ENCODE measurements around the gene GTF2F1. TPM values are rescaled to one million over a fixed set of nuclear protein-coding genes. Genes with fewer than 3 reads are reported as not detected.

GTF2F1 gene
- total RNA-seq, 1 experiment from 2014 or later: 67.2 TPM

- Mint-ChIP-seq H3K36me3 (ENCODE audit: insufficient read depth in 1 of 3, low read depth in 3 of 3) (no peaks in the 10 kb centered on the region), H3K27ac (no peak overlapping the region; a peak in 1 of 7 replicates), H3K4me3 (no peak overlapping the region), H3K9me3 (peaks cover 5 to 11% of the 10 kb centered on the region in 2 experiments; a peak in 2 of 5 replicates), H3K4me1 (peaks cover 4 to 11% of the 10 kb centered on the region in 2 experiments; a peak in 3 of 4 replicates), H3K27me3 (ENCODE audit: low read depth) (peaks cover 3% of the 10 kb centered on the region)
- Histone ChIP-seq H2AK5ac (ENCODE audit: insufficient read length, low read length) (no peak overlapping the region), H2BK12ac (ENCODE audit: insufficient read length, low read depth, low read length) (no peak overlapping the region), H3K9ac (ENCODE audit: extremely low read depth, insufficient read length, low read length) (no peak overlapping the region), H3K27ac (ENCODE audit: insufficient read length, low read depth, low read length) (no peak overlapping the region), H2BK5ac (ENCODE audit: insufficient read length, low read length) (no peak overlapping the region), H3K4me2 (ENCODE audit: insufficient read depth, insufficient read length, low read length) (no peak overlapping the region), H3K23me2 (ENCODE audit: insufficient read length, low read depth, low read length, poor library complexity, severe bottlenecking) (peaks cover 7% of the 10 kb centered on the region), H3K79me1 (ENCODE audit: insufficient read depth, low read depth, low read length, poor library complexity, severe bottlenecking) (no peaks in the 10 kb centered on the region), H3K4me1 (ENCODE audit: insufficient read depth, low read length) (no peaks in the 10 kb centered on the region), H2BK20ac (ENCODE audit: low read depth, low read length, poor library complexity, severe bottlenecking) (no peak overlapping the region), H3K23ac (ENCODE audit: insufficient read length, low read depth, low read length) (no peak overlapping the region), H2BK120ac (ENCODE audit: low read depth, low read length, poor library complexity, severe bottlenecking) (no peak overlapping the region), H3K18ac (ENCODE audit: insufficient read length, low read depth, low read length) (no peak overlapping the region), H3T11ph (ENCODE audit: low read length) (no peak overlapping the region), H3K9me3 (ENCODE audit: control insufficient read depth, low read depth, low read length) (no peaks in the 10 kb centered on the region), H4K20me1 (ENCODE audit: control insufficient read depth, insufficient read depth, insufficient read length) (no peaks in the 10 kb centered on the region), H4K91ac (ENCODE audit: insufficient read length, low read depth, low read length) (no peak overlapping the region), H3K14ac (ENCODE audit: insufficient read depth, low read length) (no peak overlapping the region), H2AFZ (ENCODE audit: low read length) (no peak overlapping the region), H4K8ac (replicated peaks; ENCODE audit: insufficient read length, low read depth, low read length) (no peak overlapping the region), H3K4ac (ENCODE audit: low read depth, low read length) (no peak overlapping the region), H3K27me3 (ENCODE audit: insufficient read depth, low read length) (no peaks in the 10 kb centered on the region), H3K56ac (ENCODE audit: insufficient read length, low read depth, low read length) (no peak overlapping the region), H3K79me2 (ENCODE audit: insufficient read depth, low read length) (no peaks in the 10 kb centered on the region), H2BK15ac (ENCODE audit: low read depth, low read length) (no peak overlapping the region), H4K5ac (ENCODE audit: insufficient read length, low read depth, low read length) (no peak overlapping the region)
- WGBS (ENCODE audit: extremely low coverage, insufficient read length, low lambda C conversion rate): no CpG with 5 or more reads among the region's 9 CpGs
- no peak for DNase-seq
- TF ChIP-seq CTCF (conservative IDR thresholded peaks at IDR 0.05): no peak
Observed at GRCh38 chr19:6358003-6358402, 35.0 kb downstream of the GTF2F1 start.
